ENCODE results near the gene TESK1. TPM values are rescaled to one million over a fixed set of nuclear protein-coding genes. Genes with fewer than 3 reads are reported as not detected.

TESK1 gene
- total RNA-seq, 2 experiments from 2014 or later, result 26.1 to 26.9 TPM

GRCh38 chr9:35603986-35604577, 980 bp upstream of the TESK1 start:
- Mint-ChIP-seq H3K4me1 (ENCODE audit: low read depth) (peaks cover 28% of the 10 kb centered on the region), H3K27ac (peak overlapping the region; percentile 95), H3K9me3 (no peaks in the 10 kb centered on the region), H3K4me3 (peak overlapping the region; percentile 87), H3K36me3 (ENCODE audit: low read depth) (peaks cover 21% of the 10 kb centered on the region), H3K27me3 (no peaks in the 10 kb centered on the region)
- ATAC-seq (peak; percentile 95), DNase-seq (peak; percentile 100)
- CTCF ChIA-PET, result interaction anchor here (0.7 to 3.2 kb wide), 29 partner anchors 9 to 222 kb away, joined by 3 to 23 read pairs (median 4); partner anchors contain the start of genes CCDC107, CREB3, GBA2 and HINT2
- intact Hi-C loops (cut with micrococcal nuclease), result loop anchor here (5.0 kb wide), 1 partner anchor 128 kb away; the partner anchor contains the start of genes CREB3 and TLN1
- POLR2A ChIA-PET, result interaction anchor here (0.6 to 3.1 kb wide), 8 partner anchors 15 to 492 kb away, joined by 3 to 10 read pairs (median 4); partner anchors contain the start of genes CCDC107, CREB3, RMRP and SPAG8
- TF ChIP-seq, protein P1, sequence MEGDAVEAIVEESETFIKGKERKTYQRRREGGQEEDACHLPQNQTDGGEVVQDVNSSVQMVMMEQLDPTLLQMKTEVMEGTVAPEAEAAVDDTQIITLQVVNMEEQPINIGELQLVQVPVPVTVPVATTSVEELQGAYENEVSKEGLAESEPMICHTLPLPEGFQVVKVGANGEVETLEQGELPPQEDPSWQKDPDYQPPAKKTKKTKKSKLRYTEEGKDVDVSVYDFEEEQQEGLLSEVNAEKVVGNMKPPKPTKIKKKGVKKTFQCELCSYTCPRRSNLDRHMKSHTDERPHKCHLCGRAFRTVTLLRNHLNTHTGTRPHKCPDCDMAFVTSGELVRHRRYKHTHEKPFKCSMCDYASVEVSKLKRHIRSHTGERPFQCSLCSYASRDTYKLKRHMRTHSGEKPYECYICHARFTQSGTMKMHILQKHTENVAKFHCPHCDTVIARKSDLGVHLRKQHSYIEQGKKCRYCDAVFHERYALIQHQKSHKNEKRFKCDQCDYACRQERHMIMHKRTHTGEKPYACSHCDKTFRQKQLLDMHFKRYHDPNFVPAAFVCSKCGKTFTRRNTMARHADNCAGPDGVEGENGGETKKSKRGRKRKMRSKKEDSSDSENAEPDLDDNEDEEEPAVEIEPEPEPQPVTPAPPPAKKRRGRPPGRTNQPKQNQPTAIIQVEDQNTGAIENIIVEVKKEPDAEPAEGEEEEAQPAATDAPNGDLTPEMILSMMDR (IDR thresholded peaks at IDR 0.05), result peak; percentile 95

- H3K4me3 Mint-ChIP-seq, result peak overlapping the region; percentile 82
- peaks cover 28% of the 10 kb centered on the region for H3K4me1 Mint-ChIP-seq (ENCODE audit: low read depth)
These were observed 482 bp downstream of the TESK1 start for GRCh38 chr9:35605351-35606137.

DNA sequence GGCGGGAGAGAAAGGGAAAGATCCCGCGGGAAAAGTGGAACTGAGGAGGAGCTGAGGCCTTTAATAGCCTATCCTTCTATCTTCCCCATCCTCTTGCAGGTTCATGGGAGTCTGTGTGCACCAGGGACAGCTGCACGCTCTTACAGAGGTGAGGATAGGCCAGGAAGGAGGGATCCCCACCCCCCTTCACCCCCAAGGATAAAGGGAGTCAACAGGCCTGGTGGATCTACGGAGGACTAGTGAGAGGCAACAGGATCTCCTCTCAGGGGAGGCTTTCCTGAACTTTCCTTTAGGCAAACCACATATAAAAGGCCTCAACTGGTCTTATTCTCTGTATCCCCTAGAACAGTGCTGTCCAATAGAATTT, 1.1 kb downstream of the TESK1 start:
- H3K27me3 Mint-ChIP-seq, result no peaks in the 10 kb centered on the region
- POLR2A ChIA-PET, result interaction anchor here (0.6 to 3.1 kb wide), 4 partner anchors 11 to 707 kb away, joined by 3 to 10 read pairs (median 6); no protein-coding TSS in a partner anchor

More at GRCh38 chr9:35605351-35606137, 482 bp downstream of the TESK1 start:
- POLR2A ChIA-PET, result interaction anchor here (0.7 to 3.1 kb wide), 3 partner anchors 11 to 42 kb away, joined by 3 to 10 read pairs (median 10); no protein-coding TSS in a partner anchor
- H3K9me3 Mint-ChIP-seq, result no peaks in the 10 kb centered on the region
- H3K36me3 Mint-ChIP-seq (ENCODE audit: low read depth), result peaks cover 23% of the 10 kb centered on the region
- DNase-seq (peak; percentile 62), ATAC-seq (no peak)
- TF ChIP-seq, protein P1 (IDR thresholded peaks at IDR 0.05), result no peak
- H3K27ac Mint-ChIP-seq, result no peak overlapping the region
- CTCF ChIA-PET, result interaction anchor here (0.8 to 3.2 kb wide), 9 partner anchors 10 to 207 kb away, joined by 3 to 23 read pairs (median 5); partner anchors contain the start of genes CCDC107, CD72, CREB3 and RMRP
- H3K27me3 Mint-ChIP-seq, result no peaks in the 10 kb centered on the region
- intact Hi-C loops (cut with micrococcal nuclease), result no loop called here

DNA sequence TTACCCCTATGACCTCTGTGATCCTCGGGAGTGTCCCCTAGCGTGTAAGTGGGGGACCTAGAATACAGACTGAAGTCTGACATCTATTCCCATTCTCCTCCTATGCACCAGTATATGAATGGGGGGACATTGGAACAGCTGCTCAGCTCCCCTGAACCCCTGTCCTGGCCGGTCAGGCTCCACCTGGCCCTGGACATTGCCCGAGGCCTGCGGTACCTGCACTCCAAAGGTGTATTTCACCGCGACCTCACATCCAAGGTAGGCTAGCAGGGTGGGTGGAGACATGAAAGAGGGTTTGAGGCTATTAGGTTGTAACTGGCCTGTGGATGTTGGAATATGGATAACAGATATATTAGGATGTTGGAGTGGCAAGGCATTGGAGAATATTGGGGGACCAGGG, 1.7 kb downstream of the TESK1 start:
- intact Hi-C loops (cut with micrococcal nuclease), result no loop called here
- TF ChIP-seq, protein P1 (IDR thresholded peaks at IDR 0.05), result no peak

More for the DNA sequence above, 1.1 kb downstream of the TESK1 start:
- H3K9me3 Mint-ChIP-seq, result no peaks in the 10 kb centered on the region
- peak overlapping the region; percentile 82 for H3K4me3 Mint-ChIP-seq
- intact Hi-C loops (cut with micrococcal nuclease), result no loop called here
- H3K36me3 Mint-ChIP-seq (ENCODE audit: low read depth), result peaks cover 23% of the 10 kb centered on the region
- no peak for ATAC-seq
- CTCF ChIA-PET, result interaction anchor here (0.8 to 3.2 kb wide), 5 partner anchors 9 to 206 kb away, joined by 3 to 21 read pairs (median 3); partner anchors contain the start of genes CCDC107, RMRP and SPAG8
- peak; percentile 8 for DNase-seq
- no peak overlapping the region for H3K27ac Mint-ChIP-seq
- TF ChIP-seq, protein P1 (IDR thresholded peaks at IDR 0.05), result no peak
- H3K4me1 Mint-ChIP-seq (ENCODE audit: low read depth), result peaks cover 28% of the 10 kb centered on the region

More for the DNA sequence above, 1.7 kb downstream of the TESK1 start:
- CTCF ChIA-PET, result interaction anchor here (1.2 to 1.9 kb wide), 3 partner anchors 10 to 205 kb away, joined by 3 to 5 read pairs (median 3); partner anchors contain the start of genes CCDC107, RMRP and SPAG8
- peak overlapping the region; percentile 32 for H3K4me3 Mint-ChIP-seq
- no peaks in the 10 kb centered on the region for H3K9me3 Mint-ChIP-seq
- no peak for DNase-seq
- POLR2A ChIA-PET, result interaction anchor here (0.6 kb wide), 1 partner anchor 707 kb away, joined by 3 read pairs; no protein-coding TSS in a partner anchor
- H3K27me3 Mint-ChIP-seq, result no peaks in the 10 kb centered on the region
- peaks cover 23% of the 10 kb centered on the region for H3K36me3 Mint-ChIP-seq (ENCODE audit: low read depth)
- H3K27ac Mint-ChIP-seq, result no peak overlapping the region
- H3K4me1 Mint-ChIP-seq (ENCODE audit: low read depth), result peaks cover 33% of the 10 kb centered on the region
- ATAC-seq, result no peak

All from activated CD8-positive, alpha-beta T cell treated with anti-CD3 and anti-CD28 coated beads for 36 hours (primary cell).